Spinal cord (tissue), 10 donors: ENCODE data around the gene PARP11. TPM values are rescaled to one million over a fixed set of nuclear protein-coding genes. Genes with fewer than 3 reads are reported as not detected.

ENCODE experiments used
- DNase-seq, 6 donors: peaks; one replicate each; pipeline versions ENCODE4 v3.0.0 to v3.0.0-alpha.2; 2013 to 2015; ENCODE audit warnings: low spot score in 6 of 6, low read depth in 4 of 6
- H3K27ac ChIP-seq: one replicate; pipeline ENCODE4 v1.5.1; 2013; ENCODE audit warnings: low read depth, low read length, control low read depth
- H3K27me3 ChIP-seq: one replicate; pipeline ENCODE4 v1.6.1; 2013; ENCODE audit warnings: low read length; ENCODE audit not compliant: control insufficient read depth, insufficient read depth
- H3K36me3 ChIP-seq: one replicate; pipeline ENCODE4 v1.6.1; 2013; ENCODE audit warnings: low read length; ENCODE audit not compliant: control insufficient read depth, insufficient read depth
- H3K4me1 ChIP-seq: one replicate; pipeline ENCODE4 v1.6.1; 2013; ENCODE audit warnings: low read length; ENCODE audit not compliant: control insufficient read depth, insufficient read depth
- H3K4me3 ChIP-seq: one replicate; pipeline ENCODE4 v1.5.1; 2013; ENCODE audit warnings: low read depth, low read length, control low read depth
- H3K9me3 ChIP-seq: one replicate; pipeline ENCODE4 v1.6.1; 2013; ENCODE audit warnings: low read length; ENCODE audit not compliant: control insufficient read depth, insufficient read depth
- WGBS: methylation state at CpG from one replicate; pipeline ENCODE4 v1.1.5; 2013; ENCODE audit warnings: missing lambda C conversion rate; ENCODE audit not compliant: insufficient coverage; 5-methylcytosine and 5-hydroxymethylcytosine counted together
- polyA plus RNA-seq, 2 donors: library from polyadenylated mRNA; unstranded; fragments of 120-200 nt; gene quantifications; one replicate each; pipeline ENCODE4 v1.2.1, GENCODE V29; 2013; ENCODE audit not compliant: insufficient read length in 2 of 2
- total RNA-seq, 2 donors: library from RNA; depleted of rRNA in 1 of 2; stranded (reverse); fragments of 120-200 nt in 1 of 2; fragments of >200 nt in 1 of 2; gene quantifications; one replicate each; pipeline versions ENCODE4 v1.2.3 to v1.2.4, GENCODE V29; 2013 to 2014
- donor health status: healthy.

The PARP11 gene
- total and polyA plus RNA-seq, 4 donors: 9.6 to 12.0 (median 10.7) TPM

DNA sequence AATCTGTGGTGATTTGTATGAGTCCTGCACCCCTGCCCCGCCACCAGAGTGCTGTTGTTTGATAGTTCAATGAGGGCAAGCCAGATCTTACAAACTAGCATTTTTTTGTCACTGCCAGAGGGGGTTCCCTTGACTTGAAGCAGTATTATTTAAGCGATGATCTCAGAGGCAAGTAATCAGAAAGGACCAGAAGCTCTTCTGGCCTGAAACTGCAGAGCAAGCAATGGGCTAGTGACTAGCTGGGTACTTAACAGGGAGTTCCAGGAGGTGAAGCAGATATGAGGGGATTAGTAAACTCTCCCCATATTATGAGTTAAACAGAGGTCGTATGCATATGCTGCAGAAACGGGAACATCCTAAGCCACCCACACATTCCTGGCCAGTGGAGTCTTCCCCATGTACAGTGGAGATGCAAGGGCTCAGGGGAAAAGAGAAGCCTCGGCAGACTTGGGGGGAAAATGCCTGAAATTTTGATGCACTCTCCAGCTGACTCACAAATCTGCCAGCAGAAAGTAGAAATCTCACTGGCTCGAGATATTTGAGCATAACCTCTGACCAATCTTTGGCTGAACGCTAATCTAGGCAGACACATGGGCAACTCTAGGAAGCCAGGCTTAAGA, 112.0 kb downstream of the PARP11 start:
- Histone ChIP-seq H3K27ac (no peak overlapping the region), H3K9me3 (no peaks in the 10 kb centered on the region), H3K4me1 (no peaks in the 10 kb centered on the region), H3K36me3 (no peaks in the 10 kb centered on the region), H3K4me3 (no peak overlapping the region), H3K27me3 (no peaks in the 10 kb centered on the region)
- DNase-seq: no peak
- 84% methylated on average over 5 of the region's 7 CpGs for WGBS

- Histone ChIP-seq H3K4me3 (no peak overlapping the region), H3K9me3 (no peaks in the 10 kb centered on the region), H3K36me3 (no peaks in the 10 kb centered on the region), H3K4me1 (no peaks in the 10 kb centered on the region), H3K27me3 (no peaks in the 10 kb centered on the region), H3K27ac (no peak overlapping the region)
- 83% methylated on average over 2 of the region's 2 CpGs for WGBS
- DNase-seq: no peak
These were observed 113.3 kb downstream of the PARP11 start for GRCh38 chr12:3759878-3760277.

Other genes starting within 250 kb of the PARP11 start
- 1 to 10 TPM; 2.0 to 2.1 TPM for gene CRACR2A, start 120.3 kb downstream of the PARP11 start, total RNA-seq
- gene CRACR2A, start 120.3 kb downstream of the PARP11 start, polyA plus RNA-seq: 1 to 10 TPM; 1.2 to 1.5 TPM